ENCODE data around the gene GRAMD2A.

GRAMD2A gene

DNA sequence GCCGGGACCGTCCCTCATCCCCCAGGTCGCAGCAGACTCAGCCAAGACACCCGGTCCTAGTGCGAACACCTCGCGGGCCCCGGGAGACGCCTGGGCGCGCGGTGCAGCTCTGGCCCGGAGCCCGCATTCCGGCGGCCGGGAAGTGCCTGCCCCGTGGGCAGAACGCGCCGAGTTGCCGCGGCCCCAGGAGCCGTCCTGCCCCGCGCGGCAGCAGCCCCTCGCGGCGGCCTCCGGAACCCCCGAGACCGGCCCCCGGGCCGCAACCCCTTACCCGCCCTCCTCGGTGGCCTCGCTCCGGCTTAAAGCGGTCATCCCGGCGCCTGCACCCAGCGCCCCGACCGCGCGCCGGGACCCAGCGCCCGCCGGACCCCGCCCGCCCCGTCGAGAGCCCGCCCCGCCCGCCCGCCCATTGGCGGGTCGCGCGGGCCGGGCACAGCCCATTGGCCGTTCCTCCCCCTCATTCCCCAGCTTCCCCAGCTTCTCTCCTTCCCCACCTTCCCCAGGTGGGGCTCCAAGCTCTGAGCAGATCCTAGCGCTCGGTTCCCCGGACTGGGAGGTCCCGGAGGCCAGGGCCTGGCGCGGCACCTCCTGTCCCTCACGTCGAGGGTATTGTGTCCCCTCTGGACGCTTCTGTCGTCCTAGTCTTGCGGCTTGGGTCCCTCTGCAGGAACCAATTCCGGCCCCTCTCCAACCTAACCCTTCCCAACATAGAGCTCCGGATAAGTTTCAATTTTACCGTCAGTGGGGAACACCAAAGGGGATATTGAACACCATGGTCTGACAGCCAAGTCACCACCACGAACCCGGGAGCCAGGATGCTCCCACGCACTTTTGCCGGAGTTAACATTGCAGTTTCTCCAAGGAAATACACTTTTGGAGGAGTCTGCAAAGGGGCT, at the start of gene GRAMD2A:
GRAMD2A (minus strand) TSS at position 328 of the 896 bp plus-strand sequence.
- peak; percentile 78 for DNase-seq (ENCODE audit: low spot score)

DNA sequence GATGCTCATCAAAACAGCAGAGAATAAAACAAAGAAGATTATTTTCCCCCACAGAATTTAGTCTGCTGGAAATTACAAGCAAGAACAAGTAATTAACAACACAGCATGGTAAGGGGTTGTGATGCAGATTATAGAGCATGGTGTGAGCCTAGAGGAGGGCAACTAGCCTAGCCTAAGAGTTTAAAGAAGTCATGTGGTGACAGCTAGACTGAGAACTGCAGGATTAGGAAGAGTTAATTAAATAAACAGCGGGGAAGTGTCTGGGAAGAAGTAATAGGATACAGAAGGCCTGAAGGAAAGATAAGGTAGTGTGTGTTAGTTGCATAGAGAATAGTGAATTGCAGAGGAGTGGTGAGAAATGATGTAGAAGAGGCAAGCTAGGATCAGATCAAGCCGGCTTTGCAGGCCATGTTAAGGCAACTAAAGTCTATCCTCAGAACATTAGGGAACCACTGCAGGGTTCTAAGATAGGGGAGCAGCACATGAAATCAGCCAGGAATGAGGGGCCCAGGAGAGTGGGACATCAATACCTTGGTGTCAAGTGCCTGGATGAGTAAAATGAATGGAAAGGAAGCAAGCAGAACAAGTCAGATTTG, 45.3 kb upstream of the GRAMD2A start:
- DNase-seq (ENCODE audit: low spot score): no peak

DNA sequence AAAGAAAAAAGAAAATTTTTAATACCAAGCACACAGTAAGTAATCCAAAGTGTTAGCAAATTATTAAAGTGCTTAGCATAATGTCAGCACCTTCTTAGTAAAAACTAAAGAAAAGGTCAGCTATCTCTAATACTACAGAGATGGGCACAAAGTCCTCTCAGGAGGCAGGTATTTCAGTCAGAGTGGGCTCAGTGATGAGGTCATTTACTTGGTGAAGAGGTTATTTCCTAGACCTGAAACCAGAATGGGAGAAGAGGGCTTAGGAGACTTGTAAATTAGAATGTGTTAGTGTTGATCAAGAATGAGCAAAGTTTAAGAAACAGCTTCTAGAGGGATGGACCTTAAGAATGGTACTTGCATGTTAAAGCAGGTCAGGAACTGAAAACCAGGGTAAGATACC, 42.1 kb upstream of the GRAMD2A start:
- no peak for DNase-seq (ENCODE audit: low spot score)

GRCh38 chr15:72238586-72238985, 41.0 kb upstream of the GRAMD2A start:
- DNase-seq (ENCODE audit: low spot score): no peak

DNA sequence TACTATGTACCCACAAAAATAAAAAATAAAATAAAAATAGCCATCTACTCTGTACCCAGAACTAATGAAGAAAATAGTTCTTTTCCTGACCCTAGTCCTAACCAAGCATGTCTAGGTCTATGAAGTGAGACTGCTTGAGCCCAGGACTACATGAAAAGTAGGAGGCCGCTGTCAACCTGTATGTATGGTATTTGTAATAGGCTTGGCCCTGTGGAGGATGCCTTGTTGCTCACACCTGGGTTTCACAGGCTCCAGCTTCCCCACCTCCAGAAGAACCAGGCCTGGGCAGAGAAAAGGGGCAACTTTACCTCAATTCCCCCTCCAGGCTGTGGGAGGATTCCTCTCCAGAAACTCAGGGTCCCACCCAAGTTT, 40.3 kb upstream of the GRAMD2A start:
- DNase-seq (ENCODE audit: low spot score): no peak

GRCh38 chr15:72237029-72237852, 39.7 kb upstream of the GRAMD2A start:
- DNase-seq (ENCODE audit: low spot score): no peak

GRCh38 chr15:72236381-72237003, 38.9 kb upstream of the GRAMD2A start:
- DNase-seq (ENCODE audit: low spot score): no peak

GRCh38 chr15:72235298-72235697, 37.7 kb upstream of the GRAMD2A start:
- DNase-seq (ENCODE audit: low spot score): no peak

GRCh38 chr15:72233769-72234168, 36.2 kb upstream of the GRAMD2A start:
- no peak for DNase-seq (ENCODE audit: low spot score)

DNA sequence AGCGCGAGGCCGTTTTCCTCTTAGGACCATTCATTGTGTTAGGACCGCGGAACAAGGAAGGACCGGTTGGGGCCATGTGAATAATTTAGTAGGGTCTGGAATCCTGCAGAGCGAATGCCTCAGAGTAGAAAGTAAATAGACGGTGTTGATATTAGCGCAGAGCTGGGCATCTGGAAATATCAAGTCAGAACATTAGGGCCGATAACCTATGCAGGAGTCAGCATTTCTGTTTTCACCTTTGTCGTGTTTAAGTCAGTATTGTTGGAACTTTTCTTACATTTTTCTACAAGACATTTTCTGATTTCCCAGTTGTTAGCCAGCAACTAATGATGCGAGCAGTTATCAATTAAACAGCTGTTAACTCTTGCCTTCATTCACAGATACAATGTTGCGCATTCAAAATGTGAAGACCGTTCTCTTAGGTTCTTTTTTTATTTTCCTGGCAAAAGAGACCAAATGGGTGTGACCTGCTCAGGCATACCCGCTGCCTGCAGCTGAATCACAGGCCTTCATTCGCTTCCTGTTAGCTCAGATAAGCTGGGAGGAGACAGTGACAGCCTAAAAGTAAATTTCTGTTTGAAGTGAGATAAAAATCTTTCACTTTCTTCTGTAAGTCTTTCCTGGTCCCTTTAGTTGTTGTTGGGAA, 34.4 kb upstream of the GRAMD2A start:
- DNase-seq (ENCODE audit: low spot score): no peak

- DNase-seq (ENCODE audit: low spot score): peak; percentile 99
Observed at GRCh38 chr15:72231066-72231832, 33.7 kb upstream of the GRAMD2A start, which contains the start of gene PKM. PKM (minus strand) TSS chr15:72231190; CDS start chr15:72219097, 12,093 bp downstream.

DNA sequence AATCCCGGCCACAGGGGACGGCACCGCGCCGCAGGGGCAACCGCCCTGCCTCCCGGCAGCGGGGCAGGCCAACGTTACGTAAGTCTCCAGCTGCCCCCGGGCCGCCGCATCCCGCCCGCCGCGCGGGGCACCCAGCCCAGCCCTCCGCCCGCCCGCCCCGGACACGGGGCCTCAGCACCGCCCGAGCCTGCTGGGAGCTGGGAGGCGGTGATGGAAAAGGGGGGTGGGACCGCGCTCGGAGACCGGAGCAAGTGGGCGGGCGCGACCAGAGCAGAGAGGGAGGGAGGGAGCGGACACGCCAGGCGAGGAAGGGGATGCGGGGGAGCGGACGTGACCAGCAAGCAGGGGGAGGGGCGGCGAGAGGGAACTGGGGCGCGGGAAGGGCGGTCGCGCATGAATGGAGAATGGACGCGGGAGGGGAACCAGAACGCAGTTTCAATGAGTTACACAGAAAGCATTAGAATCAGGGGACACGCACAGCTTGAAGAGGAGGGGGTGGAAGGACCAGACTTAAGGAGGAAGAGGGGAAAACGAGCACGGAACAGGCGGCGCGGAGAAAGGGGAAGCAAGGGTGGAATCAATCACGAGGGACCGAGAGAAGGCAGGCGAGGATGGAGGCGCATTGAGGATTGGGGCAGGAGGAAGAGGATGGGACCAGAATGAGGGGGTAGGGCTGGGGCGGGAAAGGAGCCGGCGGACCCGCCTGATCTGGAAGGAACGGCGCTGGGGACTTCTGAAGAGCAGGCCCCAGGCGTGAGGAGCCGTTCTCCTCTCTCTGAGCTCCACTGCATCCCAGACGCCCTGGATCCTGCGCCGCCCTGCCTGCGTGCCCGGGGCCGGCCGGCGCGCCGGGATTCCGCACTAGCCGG, 32.8 kb upstream of the GRAMD2A start:
- DNase-seq (ENCODE audit: low spot score): peak; percentile 91

- DNase-seq (ENCODE audit: low spot score): no peak
Observed at GRCh38 chr15:72229947-72230196, 32.3 kb upstream of the GRAMD2A start.

- peak; percentile 47 for DNase-seq (ENCODE audit: low spot score)
Observed at GRCh38 chr15:72229076-72229946, 31.7 kb upstream of the GRAMD2A start.

GRCh38 chr15:72227720-72228119, 30.1 kb upstream of the GRAMD2A start:
- no peak for DNase-seq (ENCODE audit: low spot score)

GRCh38 chr15:72227192-72227586, 29.6 kb upstream of the GRAMD2A start:
- no peak for DNase-seq (ENCODE audit: low spot score)

DNA sequence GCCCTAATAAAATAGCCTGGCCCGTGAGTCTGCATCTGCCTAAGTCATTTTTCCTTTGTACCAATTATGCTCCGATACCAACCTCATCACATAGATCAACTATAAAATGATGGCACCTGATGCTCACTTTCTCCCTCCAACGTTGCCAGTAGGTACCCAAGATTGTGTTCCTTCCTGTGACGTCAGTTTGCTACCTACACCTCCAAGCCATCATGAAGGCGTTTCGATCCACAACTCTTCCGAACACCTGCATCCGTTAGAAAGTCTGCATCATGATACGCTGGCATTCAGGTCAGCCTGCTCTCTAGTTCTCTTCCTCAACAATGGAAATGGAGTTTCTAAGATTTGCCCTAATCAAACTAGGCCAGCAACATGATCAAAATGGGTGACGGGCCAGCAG, 25.7 kb upstream of the GRAMD2A start:
- no peak for DNase-seq (ENCODE audit: low spot score)

DNA sequence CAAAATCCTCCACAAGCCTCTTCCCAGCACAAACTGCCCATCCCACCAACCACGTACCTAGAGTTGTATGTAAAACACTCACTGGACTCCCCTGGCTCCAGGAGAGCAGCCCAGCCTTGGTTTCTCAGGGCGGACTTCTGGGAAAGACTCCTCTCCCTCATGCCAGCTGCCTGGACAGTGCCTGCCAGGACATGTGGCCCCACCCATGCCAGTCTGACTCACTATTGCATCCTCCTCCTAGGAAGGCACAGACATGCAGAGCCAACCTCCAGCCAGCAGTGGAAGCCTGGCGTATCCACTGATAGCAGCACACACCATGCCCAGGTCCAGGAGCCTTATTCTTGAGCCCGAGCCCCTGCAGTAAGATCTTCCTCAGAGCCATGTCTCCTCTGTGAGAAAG, 24.8 kb upstream of the GRAMD2A start:
- DNase-seq (ENCODE audit: low spot score): no peak

DNA sequence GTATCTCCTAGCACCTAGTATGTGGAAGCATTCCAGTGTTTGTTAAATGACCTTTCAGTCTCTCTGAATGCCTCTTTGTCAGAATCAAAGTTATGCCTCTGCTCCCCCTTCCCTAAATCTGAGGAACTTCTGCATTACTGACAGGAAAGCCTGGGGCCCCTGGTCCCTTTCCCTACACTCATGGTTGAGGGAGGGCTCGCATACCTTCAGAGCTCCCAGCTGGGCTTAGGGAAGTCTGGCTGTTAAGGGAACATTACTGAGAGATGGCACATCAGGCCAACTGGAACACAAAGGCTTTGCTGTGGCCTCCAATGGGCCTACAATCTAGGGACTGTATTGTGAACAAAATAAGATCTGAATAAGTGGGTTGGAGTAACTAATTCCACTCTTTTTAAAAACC, 23.1 kb upstream of the GRAMD2A start:
- no peak for DNase-seq (ENCODE audit: low spot score)
